EH (cell line): Measurements from ENCODE around the gene CCDC170.

ENCODE experiments used
- DNase-seq: peaks from one replicate; pipeline ENCODE4 v3.0.0-alpha.2; 2015; ENCODE audit warnings: low read depth

Gene CCDC170

GRCh38 chr6:151656392-151656791, 162.6 kb downstream of the CCDC170 start:
- DNase-seq: no peak

- DNase-seq: no peak
Observed at GRCh38 chr6:151658091-151658490, 164.3 kb downstream of the CCDC170 start.

GRCh38 chr6:151659212-151659611, 165.4 kb downstream of the CCDC170 start:
- DNase-seq: no peak

DNA sequence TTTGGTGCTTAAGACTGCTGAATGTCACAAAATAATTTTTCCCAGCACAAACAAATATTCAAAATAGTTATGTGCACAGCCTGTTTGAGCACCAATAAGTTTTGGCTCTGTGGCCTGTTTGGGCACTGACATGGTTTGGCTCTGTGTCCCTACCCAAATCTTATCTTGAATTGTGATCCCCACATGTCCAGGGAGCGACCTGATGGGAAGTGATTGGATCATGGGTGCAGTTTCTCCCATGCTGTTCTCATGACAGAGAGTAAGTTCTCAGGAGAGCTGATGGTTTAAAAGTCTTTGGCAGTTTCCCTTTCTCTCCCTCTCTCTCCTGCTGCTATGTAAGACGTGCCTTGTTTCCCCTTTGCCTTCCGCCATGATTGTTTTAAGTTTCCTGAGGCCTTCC, 167.7 kb downstream of the CCDC170 start:
- no peak for DNase-seq

DNA sequence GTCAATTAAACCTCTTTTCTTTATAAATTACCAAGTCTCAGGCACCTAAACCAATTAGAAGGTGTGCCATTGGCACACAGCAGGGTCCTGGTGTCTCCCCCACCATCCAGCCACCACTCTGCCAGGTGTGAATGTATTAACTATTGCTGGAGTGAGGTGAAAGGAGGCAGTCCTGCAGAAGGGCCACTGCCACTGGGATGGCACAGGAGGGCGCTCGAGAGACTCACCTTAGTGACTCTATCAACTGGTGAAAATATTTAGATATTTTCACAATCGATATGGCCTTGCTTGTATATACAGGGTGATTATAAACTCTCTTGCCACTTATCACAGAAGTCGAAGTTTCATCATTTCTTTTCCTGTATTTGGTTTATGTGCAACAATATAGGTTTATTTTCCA, 168.1 kb downstream of the CCDC170 start:
- DNase-seq: no peak

GRCh38 chr6:151663559-151663958, 169.7 kb downstream of the CCDC170 start:
- DNase-seq: no peak

GRCh38 chr6:151664390-151664789, 170.6 kb downstream of the CCDC170 start:
- no peak for DNase-seq

GRCh38 chr6:151665329-151665728, 171.5 kb downstream of the CCDC170 start:
- no peak for DNase-seq

DNA sequence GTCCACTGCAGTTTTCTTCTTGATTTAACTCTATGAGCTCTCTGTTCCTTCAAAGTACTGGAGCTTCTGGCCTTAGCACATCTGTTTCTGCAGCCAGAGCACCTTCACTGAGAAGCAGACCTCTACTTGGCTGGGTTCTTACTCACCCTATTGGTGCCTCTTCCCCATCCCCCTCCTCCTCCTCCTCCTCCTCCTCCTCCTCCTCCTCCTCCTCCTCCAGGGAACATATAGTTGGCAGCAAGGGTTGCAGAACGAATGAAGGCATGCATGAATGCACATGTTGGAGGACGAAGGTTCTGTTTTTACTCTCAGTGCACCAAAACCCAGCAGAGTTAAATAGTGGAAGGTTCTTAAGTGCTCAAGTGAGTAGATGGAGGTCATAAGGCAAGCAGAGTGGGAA, 172.7 kb downstream of the CCDC170 start:
- no peak for DNase-seq

GRCh38 chr6:151669208-151669560, 175.4 kb downstream of the CCDC170 start:
- no peak for DNase-seq

DNA sequence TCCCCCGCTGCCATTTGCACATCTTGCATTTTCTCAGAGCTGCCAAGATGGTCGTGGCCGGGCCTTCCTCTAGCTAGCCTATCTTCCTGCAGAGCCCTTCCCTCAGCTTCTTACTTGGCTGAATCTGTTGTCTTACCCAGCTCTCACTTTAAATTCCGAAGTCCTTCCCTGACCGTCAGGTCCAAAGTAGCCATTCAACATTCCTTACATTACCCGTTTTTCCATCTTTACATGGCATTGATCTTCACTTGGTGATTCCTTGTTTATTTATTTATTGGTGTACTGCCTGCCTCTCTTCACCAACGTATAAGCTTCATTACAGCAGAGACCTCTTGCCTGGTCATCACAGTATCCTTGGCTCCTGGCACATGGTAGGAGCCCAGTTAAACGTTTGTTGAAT, 176.3 kb downstream of the CCDC170 start:
- no peak for DNase-seq
